ENCODE data around the gene RBM33.

Gene RBM33

GRCh38 chr7:155644178-155644970 lies at the start of gene RBM33:
RBM33 (plus strand) TSS chr7:155644661; CDS start chr7:155644877, 216 bp downstream.
- TF ChIP-seq CTCF (IDR thresholded peaks at IDR 0.05; ENCODE audit: low read depth, low read length): no peak
- DNase-seq (ENCODE audit: extremely low read depth, low read depth): peak; percentile 38

- no peak for TF ChIP-seq CTCF (IDR thresholded peaks at IDR 0.05; ENCODE audit: low read depth, low read length)
- no peak for DNase-seq (ENCODE audit: extremely low read depth, low read depth)
These were observed 49.5 kb upstream of the RBM33 start for GRCh38 chr7:155594961-155595366.

- no peak for TF ChIP-seq CTCF (IDR thresholded peaks at IDR 0.05; ENCODE audit: low read depth, low read length)
- no peak for DNase-seq (ENCODE audit: extremely low read depth, low read depth)
These were observed 46.7 kb upstream of the RBM33 start for GRCh38 chr7:155597753-155598140.

GRCh38 chr7:155598810-155599210 lies 45.7 kb upstream of the RBM33 start:
- peak; percentile 32 for DNase-seq (ENCODE audit: extremely low read depth, low read depth)
- peak; percentile 100 for TF ChIP-seq CTCF (IDR thresholded peaks at IDR 0.05; ENCODE audit: low read depth, low read length)

GRCh38 chr7:155602156-155602555 lies 42.3 kb upstream of the RBM33 start:
- no peak for TF ChIP-seq CTCF (IDR thresholded peaks at IDR 0.05; ENCODE audit: low read depth, low read length)
- no peak for DNase-seq (ENCODE audit: extremely low read depth, low read depth)

- DNase-seq (ENCODE audit: extremely low read depth, low read depth): no peak
- TF ChIP-seq CTCF (IDR thresholded peaks at IDR 0.05; ENCODE audit: low read depth, low read length): no peak
These were observed 41.7 kb upstream of the RBM33 start for GRCh38 chr7:155602750-155603149.

- no peak for TF ChIP-seq CTCF (IDR thresholded peaks at IDR 0.05; ENCODE audit: low read depth, low read length)
- no peak for DNase-seq (ENCODE audit: extremely low read depth, low read depth)
These were observed 41.1 kb upstream of the RBM33 start for GRCh38 chr7:155603205-155603857.
